ENCODE results near the gene TLCD2.
A peak's percentile ranks its signal among the peaks of the same experiment; 100 is the strongest.
"Not testable (repeated sequence)": the region's sequence is repeated elsewhere in the genome, so short reads cannot be mapped to it uniquely, and the experiment has no call there.

Gene TLCD2

DNA sequence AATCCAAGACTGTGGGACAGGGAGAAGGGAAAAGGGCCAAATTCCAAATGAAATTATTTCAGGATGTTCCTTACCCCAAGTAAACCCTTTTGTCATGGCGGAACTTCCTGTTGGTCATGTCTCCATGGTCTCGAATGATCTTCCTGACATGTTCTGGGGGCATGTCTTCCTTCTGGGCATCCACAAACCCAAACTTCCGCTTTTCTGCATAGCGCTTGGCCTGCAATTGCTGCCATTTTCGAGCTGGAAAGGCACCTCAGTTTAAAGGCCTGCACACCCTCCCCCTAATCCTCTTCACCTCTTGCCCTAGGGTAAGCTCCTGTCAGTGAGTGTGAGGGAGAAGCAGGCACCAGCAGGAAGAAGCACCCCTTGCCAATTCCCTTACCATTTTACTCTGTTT is 26.7 kb downstream of the TLCD2 start:
- no peak for DNase-seq

DNA sequence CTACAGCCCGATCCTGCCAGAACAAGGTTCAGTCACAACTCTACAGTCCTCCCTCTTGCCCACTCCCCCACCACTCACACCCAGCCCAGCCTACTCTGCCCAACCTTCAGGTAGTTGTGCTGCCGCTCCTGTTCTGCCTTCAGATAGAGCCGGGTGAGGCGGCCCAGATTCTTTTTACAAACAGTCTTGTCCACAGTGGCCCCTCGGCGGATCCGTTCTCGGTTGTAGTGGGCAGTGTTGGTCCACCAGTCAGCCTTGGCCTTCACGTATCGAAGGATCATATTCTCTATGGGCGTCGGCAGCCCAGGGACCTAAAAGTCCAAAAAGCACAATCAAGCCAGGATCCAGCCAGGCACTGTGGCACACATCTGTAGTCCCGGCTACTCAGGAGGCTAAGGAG is 33.8 kb downstream of the TLCD2 start:
- DNase-seq: no peak

DNA sequence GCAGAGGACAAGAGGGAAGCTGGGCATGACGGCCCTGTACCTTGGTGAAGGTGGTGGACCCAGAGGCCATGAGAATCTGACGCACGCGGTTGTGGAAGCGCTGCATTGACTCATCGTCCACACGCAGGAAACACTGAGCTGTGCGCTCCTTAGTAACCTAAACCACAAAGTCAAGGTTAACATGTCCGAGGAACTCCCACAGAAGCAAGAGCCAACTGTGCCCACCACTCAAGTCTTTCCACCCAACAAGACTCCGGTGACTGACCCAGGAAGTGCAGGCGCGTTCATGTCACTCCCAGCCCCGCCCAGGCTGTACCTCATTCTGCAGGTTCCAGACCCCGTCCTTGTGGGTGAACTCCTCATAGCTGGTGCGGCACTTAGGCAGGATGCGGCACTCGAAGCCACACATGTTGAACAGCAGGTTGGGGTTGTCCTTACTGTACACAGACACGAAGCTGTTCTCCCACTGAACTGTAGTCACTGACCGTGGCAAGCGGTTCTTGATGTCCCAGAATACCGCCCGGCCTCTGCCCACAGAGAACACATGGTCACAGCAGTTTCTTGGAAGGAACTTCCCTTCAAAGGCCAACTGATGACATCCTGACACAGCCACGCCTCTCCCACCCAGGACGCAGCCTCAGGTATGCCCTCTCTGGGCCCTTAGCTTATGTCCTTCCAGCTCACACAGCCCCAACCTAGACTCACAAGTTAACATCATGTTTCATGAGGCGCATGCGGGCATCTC is 37.0 kb downstream of the TLCD2 start:
- DNase-seq: peak; percentile 50

DNA sequence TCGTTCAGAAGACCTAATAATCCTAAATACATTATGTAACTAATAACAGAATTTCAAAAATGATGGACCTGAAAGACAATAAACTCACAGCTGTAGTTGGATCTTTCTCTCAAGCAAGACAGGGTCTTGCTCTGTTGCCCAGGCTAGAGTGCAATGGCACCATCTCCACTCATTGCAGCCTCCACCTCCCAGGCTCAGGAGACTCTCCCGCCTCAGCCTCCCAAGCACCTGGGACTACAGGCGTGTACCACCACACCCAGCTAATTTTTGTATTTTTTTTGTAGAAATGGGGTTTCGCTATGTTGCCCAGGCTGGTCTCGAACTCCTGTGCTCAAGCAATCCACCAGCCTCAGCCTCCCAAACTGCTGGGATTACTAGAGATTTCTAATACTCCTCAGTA is 46.2 kb downstream of the TLCD2 start:
- DNase-seq: not testable (repeated sequence)

DNA sequence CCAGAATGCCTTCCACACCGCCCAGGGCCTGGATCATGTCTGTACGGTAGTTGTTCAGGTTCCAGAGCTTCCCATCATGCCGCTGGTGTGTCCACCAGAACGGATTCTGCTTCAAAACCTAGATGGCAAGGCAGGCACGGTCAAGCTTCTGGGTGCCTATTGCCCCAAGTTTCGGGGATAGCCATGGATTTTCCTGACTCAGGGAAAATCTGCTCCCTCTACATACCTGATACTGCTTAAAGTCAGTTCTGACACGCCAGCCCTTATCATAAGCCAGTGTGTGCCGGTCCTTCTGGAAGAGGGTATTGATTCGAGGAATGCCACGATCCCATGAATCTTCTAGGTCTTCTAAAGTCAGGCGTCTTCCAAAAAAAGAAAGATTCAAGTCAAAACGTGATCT is 49.1 kb downstream of the TLCD2 start:
- no peak for DNase-seq

DNA sequence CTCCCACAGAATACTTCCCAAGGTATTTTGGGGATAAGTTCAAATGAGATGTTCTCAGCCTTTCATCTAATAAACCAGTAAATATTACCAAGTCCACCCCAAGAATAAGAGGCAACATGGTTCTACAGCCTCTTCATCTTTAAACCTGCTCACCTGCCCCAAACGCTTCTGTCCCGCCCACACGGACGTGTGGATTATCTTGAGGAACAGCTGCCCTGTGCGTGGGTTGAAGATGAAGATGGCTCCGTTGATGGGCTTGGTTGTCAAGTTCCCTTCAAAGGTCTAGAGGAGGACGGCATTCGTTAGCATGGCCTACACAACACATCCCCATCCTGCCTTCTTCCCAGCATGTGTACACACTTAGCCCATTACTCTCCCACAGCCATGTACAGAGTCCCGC is 52.1 kb downstream of the TLCD2 start:
- no peak for DNase-seq

DNA sequence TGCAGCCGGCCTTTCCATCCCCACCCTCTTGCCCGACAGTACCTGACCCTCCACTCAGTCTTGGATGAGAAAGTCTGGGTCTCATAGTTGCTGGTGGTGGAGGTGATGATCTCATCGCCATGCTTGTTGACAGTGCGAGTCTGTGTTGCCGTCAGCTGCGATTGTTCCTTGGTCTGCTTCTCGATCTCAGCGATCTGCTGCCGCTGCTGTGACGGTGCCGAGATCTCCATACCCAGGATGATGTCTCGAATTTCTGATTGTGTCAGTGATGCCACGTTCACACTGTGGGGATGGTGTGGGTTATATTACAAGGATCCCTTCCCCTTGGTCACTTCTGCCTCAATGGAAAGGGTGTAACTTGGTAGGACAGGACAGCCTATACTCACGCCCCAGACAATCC is 56.4 kb downstream of the TLCD2 start:
- DNase-seq: no peak

DNA sequence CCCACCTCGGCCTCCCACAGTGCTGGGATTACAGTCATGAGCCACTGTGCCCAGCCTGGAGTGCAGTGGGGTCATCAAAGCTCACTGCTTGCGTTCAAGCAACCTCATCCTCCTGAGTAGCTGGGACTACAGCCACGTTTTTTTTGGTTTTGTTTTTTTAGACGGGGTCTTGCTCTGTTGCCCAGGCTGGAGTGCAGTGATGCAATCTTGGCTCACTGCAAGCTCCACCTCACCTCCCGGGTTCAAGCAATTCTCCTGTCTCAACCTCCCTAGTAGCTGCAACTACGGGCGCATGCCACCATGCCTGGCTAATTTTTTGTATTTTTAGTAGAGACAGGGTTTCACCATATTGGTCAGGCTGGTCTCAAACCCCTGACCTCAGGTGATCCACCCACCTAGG is 57.4 kb downstream of the TLCD2 start:
- not testable (repeated sequence) for DNase-seq
